Fibroblast of mammary gland (primary cell): ENCODE results near the gene SKAP1.

Experiments
- DNase-seq: peaks from one replicate; pipeline ENCODE4 v3.0.0-alpha.2; 2010; ENCODE audit warnings: low read depth
- H3K4me3 ChIP-seq: 2 replicates; pipeline ENCODE4 v1.5.1; 2011; ENCODE audit warnings: low read depth, mild to moderate bottlenecking, low read length, moderate library complexity; ENCODE audit not compliant: control insufficient read depth
- CTCF ChIP-seq: conservative IDR thresholded peaks from 2 replicates; pipeline ENCODE4 v1.5.1; 2011; ENCODE audit warnings: low read depth, low read length, inconsistent platforms; ENCODE audit not compliant: control insufficient read depth, insufficient read depth

SKAP1 gene

GRCh38 chr17:48102798-48103715 is 327.0 kb downstream of the SKAP1 start:
- no peak for DNase-seq
- TF ChIP-seq CTCF = no peak

GRCh38 chr17:48102043-48102750 is 327.8 kb downstream of the SKAP1 start:
- TF ChIP-seq CTCF = no peak
- DNase-seq = no peak
- H3K4me3 ChIP-seq = peak overlapping the region; percentile 87

More at GRCh38 chr17:48102798-48103715, 327.0 kb downstream of the SKAP1 start:
- no peak overlapping the region for H3K4me3 ChIP-seq

- peak; percentile 94 for DNase-seq
- no peak for TF ChIP-seq CTCF
- peak within 1 kb of the TSS; percentile 87 for H3K4me3 ChIP-seq
Measured at GRCh38 chr17:48101012-48101720, 328.8 kb downstream of the SKAP1 start, which contains the start of gene CBX1. Gene CBX1 (minus strand): TSS chr17:48101478. CDS start chr17:48077004, 24,474 bp downstream.

- TF ChIP-seq CTCF = no peak
- peak overlapping the region; percentile 87 for H3K4me3 ChIP-seq
- peak; percentile 55 for DNase-seq
Measured at GRCh38 chr17:48100591-48101011, 329.4 kb downstream of the SKAP1 start.

GRCh38 chr17:48100160-48100559 is 329.9 kb downstream of the SKAP1 start:
- no peak for TF ChIP-seq CTCF
- peak; percentile 50 for DNase-seq
- peak overlapping the region; percentile 87 for H3K4me3 ChIP-seq

- H3K4me3 ChIP-seq = no peak overlapping the region
- TF ChIP-seq CTCF = no peak
- DNase-seq = peak; percentile 39
Measured at GRCh38 chr17:48095611-48096010, 334.4 kb downstream of the SKAP1 start.
